Dermis microvascular lymphatic vessel endothelial cell (primary cell): ENCODE data around the gene TMEM123. TPM values are rescaled to one million over a fixed set of nuclear protein-coding genes. Genes with fewer than 3 reads are reported as not detected.
"Not testable (repeated sequence)": the region's sequence is repeated elsewhere in the genome, so short reads cannot be mapped to it uniquely, and the experiment has no call there.

ENCODE experiments used
- DNase-seq, 2 donors: peaks; one replicate each; pipeline versions ENCODE4 v3.0.0 to v3.0.0-alpha.2; 2010; ENCODE audit warnings: low read depth in 2 of 2
- total RNA-seq: library from RNA; depleted of rRNA; stranded (reverse); fragments of >200 nt; gene quantifications from 2 replicates; pipeline ENCODE4 v1.2.1, GENCODE V29; 2014

Gene TMEM123
- total RNA-seq, 1 donor from 2014 or later = 152 TPM

- DNase-seq = peak; percentile 71 to 87
Observed at GRCh38 chr11:102449651-102450570, 2.7 kb downstream of the TMEM123 start.

- DNase-seq = peak in 1 of 2 donors; percentile 70
Observed at GRCh38 chr11:102448869-102449224, 3.7 kb downstream of the TMEM123 start.

GRCh38 chr11:102447941-102448868 lies 4.4 kb downstream of the TMEM123 start:
- DNase-seq = no peak

GRCh38 chr11:102447193-102447592 lies 5.4 kb downstream of the TMEM123 start:
- no peak for DNase-seq

DNA sequence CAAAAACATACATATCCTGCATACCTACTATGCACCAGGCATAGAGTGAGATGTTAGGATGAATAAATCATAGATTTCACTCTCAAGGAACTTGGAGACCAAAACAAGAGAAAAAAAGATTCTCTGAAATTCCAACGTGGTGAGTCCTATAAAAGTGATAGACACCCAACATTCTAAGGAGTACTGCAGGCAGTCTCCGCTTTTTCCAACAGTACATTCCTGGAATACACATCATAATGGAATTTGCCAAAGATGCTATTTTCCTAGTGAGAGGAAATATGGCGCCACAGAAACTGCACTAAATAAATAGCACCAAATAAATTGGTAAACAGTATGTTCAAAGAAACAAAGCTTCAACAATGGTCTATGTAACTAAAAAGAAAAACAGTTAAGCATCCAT lies 6.0 kb downstream of the TMEM123 start:
- DNase-seq = peak in 1 of 2 donors; percentile 77

- DNase-seq = not testable (repeated sequence)
Observed at GRCh38 chr11:102444693-102445092, 7.9 kb downstream of the TMEM123 start.

- not testable (repeated sequence) for DNase-seq
Observed at GRCh38 chr11:102444142-102444541, 8.4 kb downstream of the TMEM123 start.

DNA sequence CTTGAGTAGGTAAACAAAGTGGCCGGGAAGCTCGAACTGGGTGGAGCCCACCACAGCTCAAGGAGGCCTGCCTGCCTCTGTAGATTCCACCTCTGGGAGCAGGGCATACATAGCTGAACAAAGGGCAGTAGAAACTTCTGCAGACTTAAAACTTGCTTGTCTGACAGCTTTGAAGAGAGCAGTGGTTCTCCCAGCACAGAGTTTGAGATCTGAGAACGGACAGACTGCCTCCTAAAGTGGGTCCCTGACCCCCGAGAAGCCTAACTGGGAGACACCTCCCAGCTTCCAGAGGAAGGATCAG lies 13.6 kb downstream of the TMEM123 start:
- not testable (repeated sequence) for DNase-seq

DNA sequence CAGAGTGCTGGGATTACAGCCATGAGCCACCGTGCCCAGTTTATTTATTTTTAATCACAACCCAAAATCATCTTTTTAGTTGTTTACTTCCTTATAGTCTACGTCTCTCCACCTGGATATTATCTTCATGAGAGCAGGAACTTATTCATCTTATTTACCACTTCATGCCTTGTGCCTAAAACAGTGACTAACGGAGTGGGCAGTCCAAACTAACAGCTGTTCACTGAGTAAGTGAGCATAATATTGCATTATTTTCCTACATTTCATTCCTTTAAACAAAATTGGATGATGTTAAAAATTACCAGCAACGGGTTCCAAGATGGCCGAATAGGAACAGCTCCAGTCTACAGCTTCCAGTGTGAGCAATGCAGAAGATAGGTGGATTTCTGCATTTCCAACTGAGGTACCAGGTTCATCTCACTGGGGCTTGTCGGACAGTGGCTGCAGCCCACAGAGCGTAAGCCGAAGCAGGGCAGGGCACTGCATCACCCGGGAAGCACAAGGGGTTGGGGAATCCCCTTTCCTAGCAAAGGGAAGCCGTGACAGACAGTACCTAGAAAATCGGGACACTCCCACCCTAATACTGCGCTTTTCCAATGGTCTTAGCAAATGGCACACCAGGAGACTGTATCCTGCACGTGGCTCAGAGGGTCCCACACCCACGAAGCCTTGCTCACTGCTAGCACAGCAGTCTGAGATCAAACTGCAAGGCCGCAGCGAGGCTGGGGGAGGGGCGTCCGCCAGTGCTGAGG lies 14.1 kb downstream of the TMEM123 start:
- no peak for DNase-seq

GRCh38 chr11:102437727-102438126 lies 14.8 kb downstream of the TMEM123 start:
- no peak for DNase-seq

DNA sequence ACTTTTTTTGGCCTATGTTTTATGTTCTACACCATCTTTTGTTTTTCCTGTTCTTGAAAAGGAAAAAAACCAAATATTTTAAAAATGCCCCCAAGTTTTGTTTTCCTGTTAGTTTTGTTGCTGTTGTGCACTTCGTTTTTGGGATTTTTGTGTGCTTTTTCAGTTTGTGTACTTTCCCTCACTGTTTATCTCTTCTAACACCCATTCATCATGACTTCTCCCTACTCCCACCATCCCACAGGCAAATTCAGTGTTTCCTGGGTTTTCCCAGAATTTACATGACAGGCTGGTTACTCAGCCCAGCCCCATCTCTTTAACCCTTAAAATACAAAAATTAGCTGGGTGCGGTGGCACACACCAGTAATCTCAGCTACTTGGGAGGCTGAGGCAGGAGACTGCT lies 15.6 kb downstream of the TMEM123 start:
- no peak for DNase-seq

DNA sequence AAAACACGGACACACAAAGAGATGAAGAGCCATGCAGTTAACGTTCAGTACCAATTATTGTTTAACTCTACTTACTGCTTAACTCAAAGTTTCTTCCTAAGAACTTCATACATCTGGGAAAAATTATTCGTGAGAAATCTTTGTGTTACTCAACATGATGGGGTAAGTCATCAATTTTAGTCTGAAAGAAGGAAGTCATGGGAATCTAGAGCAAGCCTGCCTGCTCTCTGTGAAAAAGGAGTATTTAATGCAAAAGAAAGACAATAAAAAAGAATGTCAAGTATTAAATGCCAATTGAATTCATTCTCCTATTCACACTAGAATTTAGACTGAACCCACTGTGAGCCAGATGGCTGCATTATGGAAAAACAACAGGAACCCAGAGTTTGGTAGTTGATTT lies 16.0 kb downstream of the TMEM123 start:
- DNase-seq = no peak

- DNase-seq = no peak
Observed at GRCh38 chr11:102435688-102436087, 16.9 kb downstream of the TMEM123 start.

DNA sequence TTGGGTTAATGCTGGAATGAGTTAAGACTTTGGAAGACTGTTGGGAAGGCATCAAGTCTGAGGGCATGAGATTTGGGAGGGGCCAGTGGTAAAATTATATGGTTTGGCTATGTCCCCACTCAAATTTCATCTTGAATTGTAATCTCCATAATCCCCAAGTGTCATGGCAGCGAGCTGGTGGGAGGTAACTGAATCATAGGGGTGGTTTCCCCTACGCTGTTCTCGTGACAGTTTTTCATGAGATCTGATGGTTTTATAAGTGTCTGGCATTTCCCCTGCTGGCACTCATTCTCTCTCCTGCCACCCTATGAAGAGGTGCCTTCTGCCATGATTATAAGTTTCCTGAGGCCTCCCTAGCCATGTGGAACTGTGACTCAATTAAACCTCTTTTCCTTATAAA lies 19.0 kb downstream of the TMEM123 start:
- not testable (repeated sequence) for DNase-seq

- DNase-seq = not testable (repeated sequence)
Observed at GRCh38 chr11:102432560-102432959, 20.0 kb downstream of the TMEM123 start.

DNA sequence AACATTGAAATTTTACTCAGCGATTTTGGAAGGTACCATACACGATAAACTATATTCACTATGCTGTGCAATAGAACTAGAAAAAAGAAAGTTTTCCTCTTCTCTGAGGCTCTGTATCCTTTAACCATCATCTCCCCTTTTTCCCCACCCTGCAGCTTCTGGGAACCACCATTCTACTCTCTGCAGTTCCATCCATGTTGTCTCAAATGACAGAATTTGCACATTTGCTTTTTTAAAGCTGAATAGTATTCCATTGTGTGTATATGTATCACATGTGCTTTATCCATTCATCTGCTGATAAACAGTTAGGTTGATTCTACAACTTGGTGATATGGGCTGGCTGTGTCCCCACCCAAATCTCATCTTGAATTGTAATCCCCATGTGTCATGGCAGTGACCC lies 21.2 kb downstream of the TMEM123 start:
- no peak for DNase-seq

DNA sequence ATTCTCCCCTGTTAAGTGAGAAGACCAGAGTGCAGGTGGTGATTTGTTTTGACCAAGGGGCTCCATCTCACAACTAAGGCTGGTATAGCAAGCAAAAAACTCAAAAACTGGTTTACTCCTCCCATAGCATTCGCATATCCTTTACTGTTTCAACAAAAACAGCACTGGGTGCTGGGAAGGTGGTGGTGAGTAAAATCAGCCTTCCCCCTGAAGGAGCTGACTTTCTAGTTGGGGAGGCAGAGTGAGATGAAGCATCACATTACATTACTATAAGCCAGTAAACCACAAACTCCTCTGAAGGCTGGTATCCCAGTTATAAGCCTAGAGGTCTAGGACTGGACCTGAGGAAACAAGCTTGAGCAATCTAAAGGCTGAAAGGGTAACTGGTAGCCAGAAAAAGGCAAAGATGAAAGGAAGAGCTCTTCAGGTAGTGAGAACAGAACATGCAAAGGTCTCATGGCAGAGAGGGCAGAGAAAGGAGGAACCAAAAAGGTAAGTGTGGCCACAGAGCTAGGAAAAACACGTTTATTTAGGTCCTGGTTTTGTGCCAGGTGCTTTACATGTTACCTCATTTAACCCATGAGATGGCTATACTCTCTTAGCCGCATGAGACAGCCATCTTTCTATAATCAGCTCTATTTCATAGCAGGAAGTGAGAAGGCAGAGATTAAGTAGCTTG lies 22.3 kb downstream of the TMEM123 start:
- no peak for DNase-seq

GRCh38 chr11:102429691-102430090 lies 22.9 kb downstream of the TMEM123 start:
- no peak for DNase-seq

DNA sequence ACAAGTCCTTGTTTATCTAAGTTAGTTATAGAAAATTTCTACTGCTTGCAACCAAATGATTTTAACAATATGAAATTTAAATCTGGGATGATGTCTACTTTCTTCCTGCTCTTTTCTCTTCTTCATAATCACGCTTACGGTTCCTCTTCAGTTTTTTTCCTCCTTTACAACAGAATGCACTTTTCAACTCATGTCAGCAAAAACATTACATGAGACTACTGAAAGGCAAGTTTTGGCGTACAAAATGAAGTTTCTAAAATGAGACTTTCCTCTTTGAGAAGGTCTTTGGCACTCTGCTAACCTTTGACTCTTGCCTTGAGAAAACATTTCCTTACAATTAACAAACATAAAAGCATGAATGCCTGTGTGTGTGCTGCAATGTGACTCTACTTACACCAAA lies 23.3 kb downstream of the TMEM123 start:
- DNase-seq = no peak

DNA sequence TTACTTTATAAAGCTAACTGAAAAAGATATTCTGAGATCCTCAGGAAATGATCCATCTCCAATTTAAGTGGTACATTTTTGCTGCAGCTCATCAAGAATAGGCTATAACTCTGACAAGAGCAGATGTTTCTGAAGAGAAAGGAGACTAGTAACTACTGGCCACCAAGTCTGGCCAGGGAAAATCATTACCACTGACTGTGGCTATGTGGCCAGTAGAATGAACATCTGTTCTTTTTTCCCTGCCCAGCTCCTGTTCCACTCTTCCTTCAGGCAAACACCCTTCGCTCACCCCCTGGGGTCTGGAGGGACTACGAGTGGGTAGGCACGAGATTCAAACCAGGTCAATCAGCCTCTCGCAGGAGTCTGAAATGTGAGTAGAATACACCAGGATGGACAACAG lies 23.9 kb downstream of the TMEM123 start:
- no peak for DNase-seq

DNA sequence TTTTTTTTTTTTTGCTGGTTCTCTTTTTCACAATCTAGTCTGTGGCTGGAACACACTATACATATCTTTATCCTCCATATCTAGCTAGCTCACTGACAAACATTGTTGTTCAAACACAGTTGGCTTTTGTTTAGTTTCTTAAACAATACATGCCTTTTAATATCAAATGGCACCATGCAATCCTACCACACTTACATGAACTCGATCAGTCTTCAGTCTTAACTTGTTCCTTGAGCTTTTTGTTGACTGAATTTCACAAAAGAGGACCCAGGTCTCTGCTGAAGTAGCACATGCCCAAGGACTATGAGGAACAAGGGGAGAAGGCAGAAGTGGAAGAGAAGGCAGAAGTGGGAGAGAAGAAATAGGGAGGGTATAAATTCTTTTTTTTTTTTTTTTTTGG lies 25.5 kb downstream of the TMEM123 start:
- DNase-seq = no peak
